Measurements from ENCODE around the gene CETN3. TPM values are rescaled to one million over a fixed set of nuclear protein-coding genes. Genes with fewer than 3 reads are reported as not detected.

The CETN3 gene
- polyA plus RNA-seq, 3 donors = 0.59 to 9.0 (median 7.7) TPM

- WGBS (ENCODE audit: insufficient coverage) = no CpG with 5 or more reads among the region's 1 CpG
- Mint-ChIP-seq H3K4me3 (no peak overlapping the region), H3K9me3 (no peaks in the 10 kb centered on the region), H3K27ac (no peak overlapping the region), H3K4me1 (no peaks in the 10 kb centered on the region), H3K27me3 (ENCODE audit: low read depth in 3 of 3) (no peaks in the 10 kb centered on the region), H3K36me3 (peaks cover 40 to 46% of the 10 kb centered on the region in 2 donors)
- intact Hi-C loops (cut with micrococcal nuclease) = no loop called here
- no peak overlapping the region for H3K4me2 ChIP-seq (replicated peaks; ENCODE audit: extremely low read depth, low read length, poor library complexity, severe bottlenecking)
- no peak for DNase-seq
- no peak overlapping the region for H3K4me3 ChIP-seq (replicated peaks in 1 of 3; ENCODE audit: low read depth in 2 of 3, low read length in 3 of 3)
- H4K20me1 ChIP-seq (ENCODE audit: insufficient read depth, low read length) = no peaks in the 10 kb centered on the region
- H3K36me3 ChIP-seq (replicated peaks in 1 of 2; ENCODE audit: control insufficient read depth in 1 of 2, insufficient read depth in 2 of 2, low read length in 2 of 2) = peaks cover 33 to 54% of the 10 kb centered on the region in 2 donors
- no peaks in the 10 kb centered on the region for H3K4me1 ChIP-seq (ENCODE audit: control insufficient read depth in 1 of 2, insufficient read depth in 2 of 2, low read length in 2 of 2)
- no peak overlapping the region for H2AFZ ChIP-seq (ENCODE audit: insufficient read depth, low read depth, low read length, poor library complexity, severe bottlenecking)
- H3K9ac ChIP-seq (ENCODE audit: insufficient read depth, low read length, poor library complexity, severe bottlenecking) = no peak overlapping the region
- H3K9me3 ChIP-seq (replicated peaks in 1 of 2; ENCODE audit: control insufficient read depth in 1 of 2, insufficient read depth in 1 of 2, low read length in 2 of 2) = no peaks in the 10 kb centered on the region
- TF ChIP-seq CTCF (IDR thresholded peaks at IDR 0.05) = no peak
- no peak overlapping the region for H3K27ac ChIP-seq (ENCODE audit: low read depth in 1 of 2, low read length in 2 of 2)
- H3K27me3 ChIP-seq (ENCODE audit: control insufficient read depth in 2 of 2, insufficient read depth in 2 of 2, low read length in 2 of 2) = no peaks in the 10 kb centered on the region
- H3K79me2 ChIP-seq (ENCODE audit: insufficient read depth, low read length) = no peaks in the 10 kb centered on the region
These were observed 6.9 kb downstream of the CETN3 start for GRCh38 chr5:90402521-90403255.

- no peak overlapping the region for H3K27ac Mint-ChIP-seq
- no peak overlapping the region for H3K4me3 Mint-ChIP-seq
- WGBS (ENCODE audit: insufficient coverage) = 100% methylated on average over 4 of the region's 4 CpGs
- Histone ChIP-seq H2AFZ (ENCODE audit: insufficient read depth, low read depth, low read length, poor library complexity, severe bottlenecking) (no peak overlapping the region), H3K27me3 (ENCODE audit: control insufficient read depth in 2 of 2, insufficient read depth in 2 of 2, low read length in 2 of 2) (no peaks in the 10 kb centered on the region), H3K9ac (ENCODE audit: insufficient read depth, low read length, poor library complexity, severe bottlenecking) (no peak overlapping the region), H3K4me3 (replicated peaks in 1 of 3; ENCODE audit: low read depth in 2 of 3, low read length in 3 of 3) (no peak overlapping the region), H3K4me2 (replicated peaks; ENCODE audit: extremely low read depth, low read length, poor library complexity, severe bottlenecking) (no peak overlapping the region), H3K36me3 (replicated peaks in 1 of 2; ENCODE audit: control insufficient read depth in 1 of 2, insufficient read depth in 2 of 2, low read length in 2 of 2) (peaks cover 23 to 35% of the 10 kb centered on the region in 2 donors), H3K4me1 (ENCODE audit: control insufficient read depth in 1 of 2, insufficient read depth in 2 of 2, low read length in 2 of 2) (no peaks in the 10 kb centered on the region), H3K79me2 (ENCODE audit: insufficient read depth, low read length) (no peaks in the 10 kb centered on the region), H3K27ac (ENCODE audit: low read depth in 1 of 2, low read length in 2 of 2) (no peak overlapping the region), H3K9me3 (replicated peaks in 1 of 2; ENCODE audit: control insufficient read depth in 1 of 2, insufficient read depth in 1 of 2, low read length in 2 of 2) (no peaks in the 10 kb centered on the region), H4K20me1 (ENCODE audit: insufficient read depth, low read length) (no peaks in the 10 kb centered on the region)
- H3K9me3 Mint-ChIP-seq = no peaks in the 10 kb centered on the region
- H3K4me1 Mint-ChIP-seq = no peaks in the 10 kb centered on the region
- DNase-seq = no peak
- no peaks in the 10 kb centered on the region for H3K27me3 Mint-ChIP-seq (ENCODE audit: low read depth in 3 of 3)
- TF ChIP-seq CTCF (IDR thresholded peaks at IDR 0.05) = no peak
- intact Hi-C loops (cut with micrococcal nuclease) = no loop called here
- H3K36me3 Mint-ChIP-seq = peaks cover 26 to 30% of the 10 kb centered on the region in 2 donors
These were observed 10.3 kb downstream of the CETN3 start for GRCh38 chr5:90399251-90399650.
